Stimulated activated naive B cell treated with anti-CD40 and anti-IgM and Interleukin-4, amounts not matched to agents 10 μg/mL and 1 μg/mL and 100 μg/mL, for 72 hours (primary cell): ENCODE data around the gene MYL5.
"Not testable (repeated sequence)": the region's sequence is repeated elsewhere in the genome, so short reads cannot be mapped to it uniquely, and the experiment has no call there.

ENCODE experiments used
- ATAC-seq, 2 donors: fragments of 150-1000 bp; cut with Tn5 transposase; replicated peaks; 2 replicates each; pipeline ENCODE4 v1.10.0; 2021; ENCODE audit warnings: moderate library complexity in 1 of 2
- DNase-seq: peaks from one replicate; pipeline ENCODE4 v3.0.0; 2021
- H3K27ac Mint-ChIP-seq: one replicate; pipeline ENCODE4 v1.8.0; 2022; ENCODE audit warnings: mild to moderate bottlenecking, mixed read lengths
- H3K27me3 Mint-ChIP-seq, 2 donors: one replicate each; pipeline ENCODE4 v1.8.0; 2022; ENCODE audit warnings: mixed read lengths in 2 of 2
- H3K36me3 Mint-ChIP-seq, 2 donors: one replicate each; pipeline ENCODE4 v1.8.0; 2022; ENCODE audit warnings: mixed read lengths in 2 of 2, mild to moderate bottlenecking in 1 of 2
- H3K4me1 Mint-ChIP-seq, 2 donors: one replicate each; pipeline ENCODE4 v1.8.0; 2022; ENCODE audit warnings: mixed read lengths in 2 of 2, mild to moderate bottlenecking in 1 of 2
- H3K4me3 Mint-ChIP-seq, 2 donors: one replicate each; pipeline ENCODE4 v1.8.0; 2022; ENCODE audit warnings: mild to moderate bottlenecking in 2 of 2, mixed read lengths in 2 of 2, moderate library complexity in 1 of 2
- H3K9me3 Mint-ChIP-seq, 2 donors: one replicate each; pipeline ENCODE4 v1.8.0; 2022; ENCODE audit warnings: mixed read lengths in 2 of 2, mild to moderate bottlenecking in 1 of 2

The MYL5 gene

DNA sequence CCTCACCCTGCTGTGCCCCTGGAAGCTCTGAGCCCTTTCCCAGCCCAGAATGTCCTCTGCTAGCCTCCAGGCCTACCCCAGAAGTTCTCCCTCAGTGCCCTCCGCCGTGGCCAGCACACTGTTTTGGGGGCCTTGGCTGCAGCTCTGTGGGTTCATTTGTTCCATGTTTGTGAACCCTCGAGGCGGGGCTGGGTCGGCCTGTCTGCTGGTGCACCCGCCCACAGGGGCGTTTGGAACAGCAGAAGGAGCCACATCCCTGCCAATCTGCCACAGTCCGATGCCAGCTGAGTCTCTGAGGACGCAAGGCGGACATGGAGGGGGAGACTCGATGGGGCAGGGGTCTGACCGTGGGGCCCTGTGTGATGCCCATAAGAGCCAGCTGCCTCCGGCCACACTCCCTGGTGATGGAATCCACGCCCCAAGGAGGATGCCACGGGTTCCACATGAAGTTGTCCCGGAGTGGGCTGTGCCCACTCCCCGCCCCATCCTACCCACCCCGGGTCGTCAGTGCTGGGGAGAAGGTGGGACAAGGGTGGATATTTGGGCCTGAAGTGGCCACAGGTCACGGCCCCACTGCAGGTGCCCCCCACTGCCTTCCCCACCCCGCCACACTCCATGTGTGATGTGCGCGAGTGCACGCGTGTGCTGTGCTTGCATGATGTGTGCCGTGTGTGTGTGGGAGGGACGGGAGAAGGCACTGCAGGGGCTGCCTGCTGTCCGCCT lies 7.4 kb upstream of the MYL5 start:
- peaks cover 0 to 1% of the 10 kb centered on the region in 2 donors for H3K9me3 Mint-ChIP-seq
- H3K27ac Mint-ChIP-seq: no peak overlapping the region
- H3K4me3 Mint-ChIP-seq: no peak overlapping the region
- DNase-seq (no peak), ATAC-seq (no peak)
- peaks cover 19 to 20% of the 10 kb centered on the region in 2 donors for H3K36me3 Mint-ChIP-seq
- no peaks in the 10 kb centered on the region for H3K27me3 Mint-ChIP-seq
- peaks cover 15 to 33% of the 10 kb centered on the region in 2 donors for H3K4me1 Mint-ChIP-seq

DNA sequence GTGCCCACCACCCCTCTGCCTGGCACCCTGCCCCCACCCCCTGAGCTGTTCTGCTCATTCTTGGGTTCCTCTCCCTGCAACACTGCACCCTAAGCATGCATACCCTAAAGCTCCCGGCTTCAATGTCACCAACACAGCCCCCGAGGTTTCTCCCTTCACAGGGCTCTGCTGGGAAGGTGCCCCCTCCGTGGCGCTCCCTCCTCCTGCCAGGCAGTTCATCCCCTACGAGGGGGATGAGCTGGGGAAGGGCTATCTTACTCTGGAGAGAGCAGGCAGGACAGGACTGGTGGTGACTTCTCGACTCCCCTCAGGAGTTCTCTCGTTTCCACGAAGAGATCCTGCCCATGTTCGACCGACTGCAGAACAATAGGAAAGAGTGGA lies 6.8 kb upstream of the MYL5 start:
- no peak for ATAC-seq
- peaks cover 22 to 23% of the 10 kb centered on the region in 2 donors for H3K36me3 Mint-ChIP-seq
- DNase-seq: no peak
- peak overlapping the region; percentile 9 for H3K27ac Mint-ChIP-seq
- H3K4me1 Mint-ChIP-seq: peaks cover 15 to 27% of the 10 kb centered on the region in 2 donors
- H3K4me3 Mint-ChIP-seq: no peak overlapping the region
- no peaks in the 10 kb centered on the region for H3K27me3 Mint-ChIP-seq
- no peaks in the 10 kb centered on the region for H3K9me3 Mint-ChIP-seq

DNA sequence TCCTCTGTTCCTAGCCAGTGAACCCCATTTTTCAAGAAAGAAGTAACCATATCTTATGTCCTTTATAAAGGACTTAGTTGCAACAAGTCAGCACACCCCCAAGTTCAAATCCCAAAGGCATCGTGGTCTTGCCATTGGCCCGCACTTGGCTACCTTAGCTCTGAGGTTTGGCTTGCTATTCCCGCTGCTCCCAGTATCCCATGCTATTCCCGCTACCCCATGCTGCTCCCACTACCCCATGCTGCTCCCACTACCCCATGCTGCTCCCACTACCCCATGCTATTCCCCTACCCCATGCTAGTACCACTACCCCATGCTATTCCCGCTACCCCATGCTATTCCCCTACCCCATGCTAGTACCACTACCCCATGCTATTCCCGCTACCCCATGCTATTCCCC lies 6.1 kb upstream of the MYL5 start:
- DNase-seq, H3K9me3 Mint-ChIP-seq, ATAC-seq, H3K4me3 Mint-ChIP-seq, H3K27me3 Mint-ChIP-seq: not testable (repeated sequence)
- peaks cover 15 to 24% of the 10 kb centered on the region in 2 donors for H3K4me1 Mint-ChIP-seq
- peaks cover 22 to 28% of the 10 kb centered on the region in 2 donors for H3K36me3 Mint-ChIP-seq
- peak overlapping the region; percentile 44 for H3K27ac Mint-ChIP-seq

DNA sequence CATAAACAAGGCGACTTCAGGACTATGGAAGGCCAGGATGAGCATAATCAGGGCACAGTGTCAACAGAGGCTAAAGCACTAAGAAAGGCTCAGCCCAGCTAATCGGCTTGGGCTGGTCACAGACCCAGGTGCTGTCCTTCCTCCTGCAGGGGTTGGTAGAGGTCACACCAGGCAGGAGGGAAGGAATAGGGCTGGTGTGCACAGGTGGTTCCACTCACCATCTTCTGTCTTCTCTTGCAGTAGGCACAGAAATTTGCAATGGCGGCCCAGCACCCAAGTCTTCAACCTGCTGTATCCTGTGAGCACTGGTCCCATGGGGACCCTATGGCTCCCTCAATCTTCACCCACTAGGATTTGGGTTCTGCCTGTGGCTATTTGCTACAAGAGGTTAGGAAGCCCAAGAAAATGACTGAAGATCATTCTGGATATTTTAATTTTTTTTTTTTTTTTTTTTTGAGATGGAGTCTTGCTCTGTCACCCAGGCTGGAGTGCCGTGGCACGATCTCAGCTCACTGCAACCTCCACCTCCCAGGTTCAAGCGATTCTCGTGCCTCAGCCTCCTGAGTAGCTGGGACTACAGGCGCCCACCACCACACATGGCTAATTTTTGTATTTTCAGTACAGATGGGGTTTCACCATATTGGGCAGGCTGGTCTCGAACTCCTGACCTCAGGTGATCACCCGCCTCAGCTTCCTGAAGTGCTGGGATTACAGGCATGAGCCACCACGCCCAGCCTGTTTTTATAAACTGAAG lies 4.4 kb upstream of the MYL5 start:
- H3K36me3 Mint-ChIP-seq: peaks cover 24 to 33% of the 10 kb centered on the region in 2 donors
- ATAC-seq, H3K4me3 Mint-ChIP-seq, H3K27me3 Mint-ChIP-seq, H3K27ac Mint-ChIP-seq, H3K9me3 Mint-ChIP-seq, DNase-seq: not testable (repeated sequence)
- H3K4me1 Mint-ChIP-seq: peaks cover 16 to 18% of the 10 kb centered on the region in 2 donors

DNA sequence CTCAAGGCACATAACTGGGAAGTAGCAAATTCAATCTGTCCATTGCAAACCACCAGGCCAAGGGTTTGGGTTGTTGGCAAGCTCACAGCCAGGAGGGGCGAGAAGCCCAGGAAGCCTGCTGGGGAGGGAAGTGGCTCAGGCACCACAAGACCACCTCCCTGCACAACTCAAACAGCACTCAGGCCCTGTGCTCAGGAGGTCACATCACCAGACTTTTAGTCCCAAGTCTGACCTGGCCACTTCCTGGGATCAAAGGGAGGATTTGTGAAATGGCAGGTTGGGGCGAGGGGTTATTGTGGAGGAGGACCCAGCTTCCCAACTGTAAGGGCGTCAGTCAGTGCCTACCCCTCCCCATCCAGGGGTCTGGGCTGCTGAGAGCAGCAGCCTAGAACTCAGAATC lies 2.6 kb upstream of the MYL5 start:
- DNase-seq (no peak), ATAC-seq (no peak)
- Mint-ChIP-seq H3K36me3 (peaks cover 21 to 33% of the 10 kb centered on the region in 2 donors), H3K27me3 (no peaks in the 10 kb centered on the region), H3K9me3 (no peaks in the 10 kb centered on the region), H3K4me1 (peaks cover 19 to 27% of the 10 kb centered on the region in 2 donors), H3K27ac (no peak overlapping the region), H3K4me3 (no peak overlapping the region)

DNA sequence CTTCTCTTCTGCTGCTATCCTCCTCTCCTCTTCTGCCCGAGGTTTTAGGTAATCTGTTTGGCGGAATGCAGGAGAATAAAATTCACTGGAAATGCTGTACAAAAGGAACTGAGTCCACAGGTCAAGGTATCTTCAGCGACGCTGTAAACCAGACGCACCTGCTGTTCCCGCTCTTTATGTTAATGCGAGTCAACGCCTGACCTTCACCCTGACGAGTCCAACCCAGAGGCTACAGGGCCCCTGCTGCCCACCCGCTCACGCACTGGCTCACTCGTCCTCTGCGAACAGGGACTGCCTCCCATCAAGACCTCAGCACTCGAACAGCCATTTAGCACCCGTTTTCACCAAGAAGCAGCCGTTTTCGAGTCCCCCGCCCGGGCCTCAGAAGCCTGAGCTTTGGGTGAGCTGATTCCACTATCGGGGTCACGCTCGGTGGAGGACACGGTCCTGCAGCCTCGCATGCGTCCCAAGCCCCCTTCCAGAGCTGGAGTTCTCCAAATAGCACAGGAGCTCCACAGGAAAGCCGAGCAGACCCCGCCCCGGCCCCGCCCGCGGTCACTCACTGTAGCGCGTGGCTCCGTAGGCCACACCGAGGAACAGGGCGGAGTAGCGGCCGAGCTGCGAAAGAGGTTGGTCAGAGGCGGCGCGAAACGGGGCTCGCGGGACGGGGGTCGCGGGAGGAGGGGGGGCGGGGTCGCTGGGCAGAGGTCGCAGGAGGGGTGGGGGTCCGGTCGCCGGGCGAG lies 822 bp upstream of the MYL5 start:
- H3K9me3 Mint-ChIP-seq: no peaks in the 10 kb centered on the region
- DNase-seq (no peak), ATAC-seq (peak in 1 of 2 donors; percentile 14)
- peak overlapping the region; percentile 91 to 92 for H3K4me3 Mint-ChIP-seq
- peaks cover 18 to 42% of the 10 kb centered on the region in 2 donors for H3K4me1 Mint-ChIP-seq
- peaks cover 21 to 33% of the 10 kb centered on the region in 2 donors for H3K36me3 Mint-ChIP-seq
- peak overlapping the region; percentile 86 for H3K27ac Mint-ChIP-seq
- H3K27me3 Mint-ChIP-seq: no peaks in the 10 kb centered on the region

DNA sequence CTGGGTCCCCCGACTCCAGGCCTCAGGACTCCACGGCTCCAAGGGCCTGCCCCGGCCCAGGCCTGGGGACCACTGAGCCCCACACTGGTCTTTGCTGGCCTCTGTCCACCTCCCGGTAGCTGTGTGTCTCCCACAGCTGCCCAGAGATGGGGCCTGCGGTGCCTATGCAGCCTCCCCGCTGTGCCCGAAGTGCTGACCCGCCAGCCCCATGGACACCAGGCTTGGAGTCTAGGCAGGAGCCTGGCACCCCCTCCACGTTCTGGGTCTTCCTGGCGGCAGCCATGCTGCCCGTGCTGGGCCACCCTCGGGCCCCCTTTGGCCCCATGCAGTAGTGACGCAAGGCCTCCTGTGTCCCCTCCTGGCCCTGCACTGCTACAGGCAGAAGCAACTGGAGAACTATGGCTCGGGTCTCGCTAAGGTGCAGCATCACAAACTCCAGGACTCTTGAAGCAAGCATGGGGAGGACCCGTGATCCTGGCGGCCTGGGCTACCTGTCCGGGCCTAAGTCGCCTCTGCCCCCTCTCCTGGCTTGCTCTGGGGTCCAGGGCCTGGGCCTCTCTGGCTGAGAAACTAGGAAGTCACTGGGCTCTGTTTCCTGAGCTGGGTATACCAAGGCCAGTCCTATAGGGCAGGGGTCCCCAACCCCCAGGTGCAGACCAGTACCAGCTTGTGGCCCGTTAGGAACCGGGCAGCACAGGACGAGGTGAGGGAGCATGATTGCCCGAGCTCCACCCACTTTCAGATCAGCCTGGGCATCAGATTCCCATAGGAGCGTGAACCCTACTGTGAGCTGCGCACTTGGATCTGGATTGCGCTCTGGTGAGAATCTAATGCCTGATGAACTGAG lies 917 bp downstream of the MYL5 start:
- Mint-ChIP-seq H3K36me3 (peaks cover 21 to 33% of the 10 kb centered on the region in 2 donors), H3K4me1 (peaks cover 24 to 47% of the 10 kb centered on the region in 2 donors)
- DNase-seq: no peak

DNA sequence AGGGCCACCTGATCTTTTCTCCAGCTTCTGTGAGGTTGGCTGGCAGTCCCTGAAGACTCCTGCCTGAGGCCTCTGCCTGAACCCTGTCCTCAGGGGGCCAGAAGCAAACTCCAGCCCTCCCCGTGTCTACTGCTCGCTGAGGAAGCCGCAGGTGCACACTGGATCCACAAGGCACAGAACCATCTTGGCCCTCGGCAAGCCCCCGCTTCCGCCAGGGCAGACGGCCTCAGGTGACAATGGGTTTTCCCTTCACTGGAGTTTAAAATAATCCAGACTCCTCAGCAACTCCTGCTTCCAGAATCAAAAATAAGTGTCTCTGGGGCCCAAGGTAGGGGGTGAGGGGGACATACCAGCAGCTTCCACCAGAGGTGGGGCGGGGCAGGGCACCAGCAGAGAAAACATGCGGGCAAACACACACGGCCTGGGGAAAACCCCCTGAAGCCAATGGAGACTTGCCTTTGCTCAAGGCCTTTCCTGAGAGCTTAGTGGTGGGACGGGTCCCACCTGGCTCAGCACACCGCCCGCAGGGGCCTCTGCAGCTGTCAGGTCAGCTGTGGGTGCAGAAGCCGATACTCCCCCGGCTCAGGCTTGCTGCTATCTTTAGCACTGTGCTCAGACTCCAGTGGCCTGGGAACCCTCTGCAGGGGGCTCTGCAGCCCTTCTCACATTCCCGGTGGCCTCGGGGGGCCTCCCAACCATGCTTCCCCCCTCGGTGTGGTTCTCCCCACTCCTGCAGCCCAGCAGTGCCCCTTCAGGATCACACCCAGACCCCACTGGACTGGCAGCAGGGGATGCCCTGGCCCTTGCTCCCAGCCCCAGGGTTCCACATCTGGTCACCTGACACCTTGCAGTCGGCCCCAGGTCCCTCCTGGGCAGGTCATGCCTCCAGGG lies 1.9 kb downstream of the MYL5 start:
- Mint-ChIP-seq H3K27ac (peak overlapping the region; percentile 77), H3K4me1 (peaks cover 26 to 54% of the 10 kb centered on the region in 2 donors), H3K36me3 (peaks cover 14 to 25% of the 10 kb centered on the region in 2 donors), H3K9me3 (no peaks in the 10 kb centered on the region), H3K27me3 (no peaks in the 10 kb centered on the region), H3K4me3 (peak overlapping the region; percentile 69 to 72)
- no peak for DNase-seq
- peak; percentile 25 to 27 for ATAC-seq

More for the DNA sequence above, 917 bp downstream of the MYL5 start:
- Mint-ChIP-seq H3K27me3 (no peaks in the 10 kb centered on the region), H3K4me3 (peak overlapping the region; percentile 90 to 92), H3K9me3 (no peaks in the 10 kb centered on the region), H3K27ac (peak overlapping the region; percentile 95)
- ATAC-seq: peak; percentile 7 to 9

DNA sequence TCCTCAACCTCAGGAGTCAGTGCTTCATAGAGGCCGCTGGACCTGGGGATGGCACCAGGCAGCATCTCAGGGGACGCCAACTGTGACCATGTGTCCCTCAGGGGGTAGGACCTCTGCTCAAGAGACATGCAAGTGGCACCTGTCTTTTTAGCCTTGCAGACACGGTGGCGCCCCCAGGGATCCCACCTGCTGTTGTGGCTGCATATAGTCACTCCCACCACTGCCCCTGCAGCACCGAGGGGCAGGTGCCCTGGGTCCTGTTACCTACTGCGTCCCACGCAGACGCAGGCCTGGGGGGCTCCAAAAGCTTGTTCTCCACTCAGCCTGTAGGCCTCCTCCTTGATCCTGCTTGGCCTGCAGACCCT lies 2.5 kb downstream of the MYL5 start:
- DNase-seq (no peak), ATAC-seq (no peak)
- Mint-ChIP-seq H3K36me3 (peaks cover 7 to 18% of the 10 kb centered on the region in 2 donors), H3K4me3 (peak overlapping the region; percentile 69 to 72), H3K27ac (peak overlapping the region; percentile 77), H3K4me1 (peaks cover 26 to 54% of the 10 kb centered on the region in 2 donors), H3K27me3 (no peaks in the 10 kb centered on the region), H3K9me3 (no peaks in the 10 kb centered on the region)

DNA sequence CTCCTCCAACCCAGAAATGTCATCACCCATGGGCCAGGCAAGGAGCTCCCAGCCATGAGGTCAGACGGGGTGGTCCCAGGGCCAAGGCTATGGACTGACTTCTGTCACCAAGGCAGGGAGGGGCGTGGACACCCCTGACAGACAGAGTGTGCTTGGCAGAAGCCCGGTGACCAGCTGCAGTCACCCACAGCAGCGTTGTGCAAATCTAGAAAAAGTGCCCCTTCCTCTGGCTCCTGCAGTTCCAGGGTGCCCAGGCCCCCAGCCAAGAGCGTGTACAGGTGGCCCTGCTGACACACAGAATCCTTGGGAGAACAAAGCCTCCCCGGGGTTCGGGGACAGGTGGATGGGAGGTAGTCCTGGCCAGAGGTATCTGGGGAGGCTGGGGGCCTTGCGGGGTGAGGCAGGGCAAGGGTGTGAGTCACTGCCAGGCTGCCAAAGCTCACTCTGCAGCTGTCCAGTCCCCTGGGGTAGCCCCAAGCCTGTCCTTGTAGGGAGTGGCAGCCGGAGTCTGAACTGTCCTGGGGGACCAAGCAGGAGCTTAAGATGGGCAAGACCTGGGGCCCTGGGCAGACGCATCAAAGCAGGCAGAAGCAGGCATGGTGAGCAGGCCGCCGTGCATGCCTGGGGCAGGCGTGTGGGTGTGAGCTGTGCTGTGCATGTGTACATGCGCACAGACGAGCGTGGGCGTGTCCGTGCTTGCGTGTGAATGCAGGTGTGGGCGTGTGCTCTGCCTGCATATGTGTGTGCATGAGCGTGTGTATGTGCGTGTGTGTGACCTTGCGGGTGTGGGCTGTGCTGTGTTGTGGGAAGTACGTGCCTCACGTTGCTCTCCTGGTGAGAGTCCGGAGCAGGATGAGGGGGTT lies 3.3 kb downstream of the MYL5 start:
- H3K9me3 Mint-ChIP-seq: no peaks in the 10 kb centered on the region
- DNase-seq: no peak
- peak overlapping the region; percentile 56 for H3K27ac Mint-ChIP-seq
- ATAC-seq: no peak
- H3K27me3 Mint-ChIP-seq: no peaks in the 10 kb centered on the region
- H3K4me3 Mint-ChIP-seq: no peak overlapping the region
- H3K36me3 Mint-ChIP-seq: peaks cover 2 to 13% of the 10 kb centered on the region in 2 donors
- H3K4me1 Mint-ChIP-seq: peaks cover 26 to 55% of the 10 kb centered on the region in 2 donors

DNA sequence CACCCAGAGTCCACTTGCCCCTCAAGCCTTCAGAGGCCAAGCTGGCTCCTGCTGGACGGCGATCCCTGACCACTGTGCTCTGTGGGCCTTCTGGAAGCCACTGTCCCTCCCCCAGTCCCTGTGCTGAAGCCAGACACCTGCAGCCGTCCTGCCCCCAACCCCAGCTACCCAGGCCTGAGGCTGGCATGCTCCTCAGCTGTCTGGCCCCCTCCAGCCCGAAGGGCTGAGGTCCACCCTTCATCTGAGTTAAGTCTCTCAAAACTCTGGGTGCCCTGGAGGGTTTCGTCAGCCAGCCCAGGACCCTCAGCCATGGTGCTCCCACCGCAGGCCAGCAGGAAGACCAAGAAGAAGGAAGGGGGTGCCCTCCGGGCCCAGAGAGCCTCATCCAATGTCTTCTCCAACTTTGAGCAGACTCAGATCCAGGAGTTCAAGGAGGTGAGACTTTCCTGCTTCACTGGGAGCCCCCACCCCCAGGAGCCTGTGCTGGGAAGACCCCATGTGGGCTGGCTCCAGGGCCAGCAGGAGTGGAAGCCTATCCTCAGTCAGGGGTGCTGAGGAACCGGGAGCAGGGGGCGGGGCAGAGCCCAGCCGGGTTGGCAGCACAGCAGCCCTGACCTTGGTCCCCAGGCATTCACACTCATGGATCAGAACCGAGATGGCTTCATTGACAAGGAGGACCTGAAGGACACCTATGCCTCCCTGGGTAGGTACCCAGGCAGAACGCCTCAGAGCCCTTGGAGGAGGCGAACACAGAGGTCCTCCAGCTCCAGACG lies 4.2 kb downstream of the MYL5 start:
- peaks cover 21 to 52% of the 10 kb centered on the region in 2 donors for H3K4me1 Mint-ChIP-seq
- DNase-seq: no peak
- H3K9me3 Mint-ChIP-seq: no peaks in the 10 kb centered on the region
- peaks cover 0 to 1% of the 10 kb centered on the region in 2 donors for H3K27me3 Mint-ChIP-seq
- no peak for ATAC-seq
- H3K27ac Mint-ChIP-seq: peak overlapping the region; percentile 25
- H3K36me3 Mint-ChIP-seq: peaks cover under 1 to 5% of the 10 kb centered on the region in 2 donors
- H3K4me3 Mint-ChIP-seq: no peak overlapping the region

DNA sequence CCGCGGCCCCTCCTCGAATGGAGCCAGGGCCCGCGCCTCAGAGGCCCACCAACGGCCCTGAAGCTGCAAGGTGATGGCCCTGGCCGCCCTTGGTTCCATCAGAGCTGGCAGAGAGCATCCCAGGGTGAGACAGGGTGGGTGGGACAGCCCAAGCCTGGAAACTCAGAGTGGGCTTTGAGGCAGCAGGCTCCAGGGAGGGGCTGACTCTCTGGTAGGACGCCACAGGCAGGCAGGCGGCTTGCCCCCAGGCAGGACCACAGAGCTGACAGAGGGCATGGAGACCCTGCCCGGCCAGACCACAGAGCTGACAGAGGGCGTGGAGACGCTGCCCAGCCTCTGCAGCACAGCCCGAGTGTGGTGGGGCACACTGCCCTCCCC lies 4.8 kb downstream of the MYL5 start:
- no peaks in the 10 kb centered on the region for H3K9me3 Mint-ChIP-seq
- peaks cover 0 to 7% of the 10 kb centered on the region in 2 donors for H3K27me3 Mint-ChIP-seq
- ATAC-seq (no peak), DNase-seq (no peak)
- no peak overlapping the region for H3K4me3 Mint-ChIP-seq
- H3K27ac Mint-ChIP-seq: no peak overlapping the region
- H3K4me1 Mint-ChIP-seq: peaks cover 21 to 50% of the 10 kb centered on the region in 2 donors
- peaks cover 0 to 2% of the 10 kb centered on the region in 2 donors for H3K36me3 Mint-ChIP-seq
